Nephron (organoid): Measurements from ENCODE around the gene HOXB13.

Experiments
- H3K27ac Mint-ChIP-seq, 3 experiments: 2 replicates each; pipeline ENCODE4 v1.8.0; 2020; ENCODE audit warnings: mixed read lengths in 3 of 3, mild to moderate bottlenecking in 2 of 3, moderate library complexity in 1 of 3
- H3K27me3 Mint-ChIP-seq: 2 replicates; pipeline ENCODE4 v1.8.0; 2021; ENCODE audit warnings: low read depth, mild to moderate bottlenecking, moderate library complexity, mixed read lengths
- H3K36me3 Mint-ChIP-seq: 2 replicates; pipeline ENCODE4 v1.8.0; 2020; ENCODE audit warnings: low read depth, mixed read lengths
- H3K4me1 Mint-ChIP-seq: 2 replicates; pipeline ENCODE4 v1.8.0; 2020; ENCODE audit warnings: mixed read lengths
- H3K4me3 Mint-ChIP-seq, 3 experiments: 2 replicates each; pipeline ENCODE4 v1.8.0; 2020; ENCODE audit warnings: mild to moderate bottlenecking in 3 of 3, mixed read lengths in 3 of 3, moderate library complexity in 2 of 3
- H3K9me3 Mint-ChIP-seq: 2 replicates; pipeline ENCODE4 v1.8.0; 2020; ENCODE audit warnings: mixed read lengths
- TF ChIP-seq, protein P1 (sequence below), 3 experiments: fragments of 200-600 bp; sonication (generic); IDR thresholded peaks; one replicate each; pipeline ENCODE4 v1.5.0; 2021; ENCODE audit warnings: antibody characterized with exemption in 3 of 3; ENCODE audit not compliant: unreplicated experiment in 3 of 3

HOXB13 gene

DNA sequence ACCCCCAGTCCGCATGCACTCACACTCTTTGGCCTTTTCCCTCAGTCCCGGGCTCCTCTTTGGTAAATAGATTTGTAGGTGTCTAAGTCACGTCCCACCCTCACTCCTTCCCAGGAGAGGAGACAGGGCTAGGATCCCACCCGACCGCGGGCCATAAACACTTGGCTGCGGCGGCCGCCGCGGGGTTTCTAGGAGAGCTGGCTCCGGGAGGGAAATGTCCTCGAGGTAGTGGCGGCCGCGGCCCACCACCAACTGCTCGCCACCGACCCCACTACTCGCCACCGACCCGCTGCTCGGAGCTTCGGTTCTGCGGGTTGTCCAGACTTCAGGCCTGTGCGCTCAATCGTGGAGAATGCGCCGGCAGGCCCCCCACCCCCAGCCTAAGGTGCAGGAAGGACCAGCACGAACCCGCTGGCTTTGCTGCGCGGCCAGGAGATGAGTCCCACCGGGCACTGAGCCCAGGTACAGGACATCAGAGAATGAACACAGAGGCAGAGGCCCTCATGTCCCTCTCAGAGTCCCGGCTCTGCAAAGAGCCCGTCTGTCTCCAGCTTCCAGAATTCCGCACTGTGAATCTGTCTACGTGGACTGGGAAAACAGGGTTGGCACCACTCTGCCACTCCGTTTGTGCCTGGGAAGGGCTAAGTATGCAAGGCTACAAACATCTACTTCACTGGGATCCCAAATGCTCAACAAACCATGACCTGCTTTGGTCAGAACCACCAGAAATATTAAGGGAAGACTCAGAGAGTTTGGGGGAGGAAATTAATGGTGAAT is 3.1 kb downstream of the HOXB13 start:
- H3K4me3 Mint-ChIP-seq, result peak overlapping the region; percentile 19 to 45 (median 41)
- H3K9me3 Mint-ChIP-seq, result no peaks in the 10 kb centered on the region
- no peaks in the 10 kb centered on the region for H3K36me3 Mint-ChIP-seq
- H3K27ac Mint-ChIP-seq, result no peak overlapping the region
- peaks cover 100% of the 10 kb centered on the region for H3K27me3 Mint-ChIP-seq
- TF ChIP-seq, protein P1, sequence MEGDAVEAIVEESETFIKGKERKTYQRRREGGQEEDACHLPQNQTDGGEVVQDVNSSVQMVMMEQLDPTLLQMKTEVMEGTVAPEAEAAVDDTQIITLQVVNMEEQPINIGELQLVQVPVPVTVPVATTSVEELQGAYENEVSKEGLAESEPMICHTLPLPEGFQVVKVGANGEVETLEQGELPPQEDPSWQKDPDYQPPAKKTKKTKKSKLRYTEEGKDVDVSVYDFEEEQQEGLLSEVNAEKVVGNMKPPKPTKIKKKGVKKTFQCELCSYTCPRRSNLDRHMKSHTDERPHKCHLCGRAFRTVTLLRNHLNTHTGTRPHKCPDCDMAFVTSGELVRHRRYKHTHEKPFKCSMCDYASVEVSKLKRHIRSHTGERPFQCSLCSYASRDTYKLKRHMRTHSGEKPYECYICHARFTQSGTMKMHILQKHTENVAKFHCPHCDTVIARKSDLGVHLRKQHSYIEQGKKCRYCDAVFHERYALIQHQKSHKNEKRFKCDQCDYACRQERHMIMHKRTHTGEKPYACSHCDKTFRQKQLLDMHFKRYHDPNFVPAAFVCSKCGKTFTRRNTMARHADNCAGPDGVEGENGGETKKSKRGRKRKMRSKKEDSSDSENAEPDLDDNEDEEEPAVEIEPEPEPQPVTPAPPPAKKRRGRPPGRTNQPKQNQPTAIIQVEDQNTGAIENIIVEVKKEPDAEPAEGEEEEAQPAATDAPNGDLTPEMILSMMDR (IDR thresholded peaks at IDR 0.05; ENCODE audit: unreplicated experiment in 3 of 3), result no peak
- peaks cover 25% of the 10 kb centered on the region for H3K4me1 Mint-ChIP-seq

DNA sequence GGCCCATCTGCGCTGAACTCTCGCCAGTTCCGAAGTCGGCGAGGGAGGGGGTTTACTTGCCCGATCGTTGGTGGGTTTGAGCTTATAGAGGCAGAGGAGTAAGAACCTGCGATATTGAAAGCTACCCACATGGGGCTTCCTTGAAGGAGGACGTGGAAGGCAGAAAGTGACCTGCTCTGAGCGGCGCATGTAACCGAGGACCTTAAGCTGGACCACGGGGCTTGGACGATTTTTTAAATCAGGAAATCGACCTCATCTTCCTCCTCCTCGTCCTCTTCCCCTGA is 3.6 kb downstream of the HOXB13 start:
- Mint-ChIP-seq H3K4me3 (peak overlapping the region; percentile 19 to 45 (median 41)), H3K27ac (no peak overlapping the region), H3K36me3 (no peaks in the 10 kb centered on the region), H3K27me3 (peaks cover 100% of the 10 kb centered on the region), H3K9me3 (no peaks in the 10 kb centered on the region), H3K4me1 (peaks cover 25% of the 10 kb centered on the region)
- TF ChIP-seq, protein P1 (IDR thresholded peaks at IDR 0.05; ENCODE audit: unreplicated experiment in 3 of 3), result no peak

GRCh38 chr17:48724251-48725003 is 4.1 kb downstream of the HOXB13 start:
- Mint-ChIP-seq H3K36me3 (no peaks in the 10 kb centered on the region), H3K4me1 (peaks cover 21% of the 10 kb centered on the region), H3K27ac (no peak overlapping the region), H3K9me3 (no peaks in the 10 kb centered on the region), H3K4me3 (peak overlapping the region; percentile 61 to 77 (median 74)), H3K27me3 (peaks cover 100% of the 10 kb centered on the region)
- TF ChIP-seq, protein P1 (IDR thresholded peaks at IDR 0.05; ENCODE audit: unreplicated experiment in 3 of 3), result peak; percentile 81 to 86 (median 84)

- peaks cover 22% of the 10 kb centered on the region for H3K4me1 Mint-ChIP-seq
- H3K27me3 Mint-ChIP-seq, result peaks cover 100% of the 10 kb centered on the region
- H3K36me3 Mint-ChIP-seq, result no peaks in the 10 kb centered on the region
- no peak overlapping the region for H3K27ac Mint-ChIP-seq
- TF ChIP-seq, protein P1 (IDR thresholded peaks at IDR 0.05; ENCODE audit: unreplicated experiment in 3 of 3), result no peak
- H3K9me3 Mint-ChIP-seq, result no peaks in the 10 kb centered on the region
- H3K4me3 Mint-ChIP-seq, result peak overlapping the region; percentile 1 to 74 (median 26)
These were observed 4.9 kb downstream of the HOXB13 start for GRCh38 chr17:48723423-48724250.

DNA sequence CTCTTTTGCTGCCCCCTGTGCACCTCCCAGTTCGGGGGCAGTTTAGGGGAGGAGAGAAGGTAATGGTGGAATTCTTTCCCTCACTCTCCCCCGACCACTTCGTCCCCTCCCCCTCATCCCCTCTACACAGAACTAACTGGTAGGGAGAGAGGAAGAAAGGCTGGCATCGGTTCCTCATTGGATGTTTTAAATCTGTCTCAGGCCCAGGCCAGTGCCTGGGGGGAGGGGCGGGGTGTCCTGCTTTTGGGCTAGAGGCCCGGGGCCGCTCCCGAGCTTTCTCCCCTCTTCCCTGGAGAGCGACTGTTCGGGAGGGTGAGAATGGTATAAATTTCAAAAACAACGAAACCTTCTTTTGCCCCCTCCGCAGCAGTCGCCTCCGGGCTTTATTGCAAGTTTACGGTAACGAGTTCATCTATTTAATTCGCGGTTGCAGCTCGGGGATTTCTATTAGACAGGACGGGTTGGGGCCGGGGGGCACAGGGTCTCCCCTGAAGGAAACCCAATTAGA is 5.6 kb downstream of the HOXB13 start, which contains the start of gene PRAC2:
PRAC2 (plus strand) TSS at position 271 of the 508 bp plus-strand sequence. CDS start 1,226 bp downstream, outside the sequence.
- Mint-ChIP-seq H3K27ac (no peak within 1 kb of the TSS), H3K27me3 (peaks cover 100% of the 10 kb centered on the region), H3K9me3 (no peaks in the 10 kb centered on the region), H3K36me3 (no peaks in the 10 kb centered on the region), H3K4me1 (peaks cover 26% of the 10 kb centered on the region), H3K4me3 (peak within 1 kb of the TSS; percentile 1 to 74 (median 26))
- TF ChIP-seq, protein P1 (IDR thresholded peaks at IDR 0.05; ENCODE audit: unreplicated experiment in 3 of 3), result no peak
